ENCODE data around the gene PRDM7.
"Not testable (repeated sequence)": the region's sequence is repeated elsewhere in the genome, so short reads cannot be mapped to it uniquely, and the experiment has no call there.

The PRDM7 gene

DNA sequence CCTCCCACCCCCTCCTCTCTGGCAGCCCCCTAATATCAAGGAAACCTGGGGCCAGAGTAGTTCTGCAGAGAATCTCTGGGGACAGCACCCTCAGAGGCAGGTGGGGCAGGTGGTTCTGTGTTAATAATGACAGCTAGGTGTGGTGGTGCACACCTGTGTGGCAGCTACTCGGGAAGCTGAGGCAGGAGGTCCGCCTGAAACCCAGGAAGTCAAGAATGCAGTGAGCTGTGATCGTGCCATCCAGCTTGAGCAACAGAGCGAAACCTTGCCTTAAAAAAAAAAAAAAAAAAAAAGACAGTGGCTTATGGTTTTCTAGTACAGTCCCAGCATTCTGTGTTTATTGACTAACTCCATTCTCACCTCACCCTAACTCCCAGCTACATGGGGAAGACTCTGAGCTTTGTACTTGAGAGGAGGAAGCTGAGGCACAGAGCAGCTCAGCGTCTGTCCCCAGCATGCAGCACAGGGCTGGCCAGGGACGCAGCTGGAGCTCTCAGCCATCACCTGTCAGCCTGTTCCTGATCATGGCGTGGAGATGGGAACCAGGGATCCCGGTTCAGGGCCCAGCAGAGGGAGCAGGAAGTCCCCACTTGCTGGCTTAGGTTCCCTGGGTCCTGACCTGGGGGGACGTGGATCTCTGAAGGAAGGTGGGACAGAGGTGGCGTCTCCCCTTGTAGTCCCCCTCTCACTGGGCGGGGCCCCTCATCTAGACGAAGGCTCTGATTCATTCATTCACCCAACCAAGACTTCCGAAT lies 64.0 kb downstream of the PRDM7 start:
- no peak for DNase-seq (ENCODE audit: low read depth in 2 of 2)

DNA sequence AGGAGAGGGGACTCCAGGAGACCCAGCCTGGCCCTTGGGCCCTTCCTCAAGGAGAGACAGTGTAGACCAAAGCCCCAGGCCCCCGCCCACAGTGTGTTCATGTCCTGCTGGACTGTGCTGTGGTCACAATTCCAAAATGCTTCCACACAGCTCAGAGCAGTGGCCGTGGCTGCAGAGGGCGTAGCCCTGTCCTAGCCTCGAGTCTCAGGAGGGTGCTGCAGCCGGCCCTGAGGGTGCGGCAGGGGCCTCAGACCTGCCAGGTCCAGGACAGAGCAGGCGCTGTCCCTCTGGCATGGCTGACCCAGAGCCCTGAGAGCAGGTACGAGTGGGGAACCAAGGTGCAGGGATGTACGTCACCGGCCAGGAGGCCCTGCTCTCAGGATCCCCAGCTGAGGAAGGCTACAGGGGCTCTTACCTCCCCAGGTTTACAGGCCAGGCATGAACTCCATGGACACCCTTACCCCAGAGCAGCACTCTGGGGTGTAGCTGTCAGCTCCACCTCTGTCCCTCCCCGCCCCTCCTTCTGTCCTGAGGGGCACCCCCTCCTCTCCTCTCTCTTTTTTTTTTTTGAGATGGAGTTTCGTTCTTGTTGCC lies 65.1 kb downstream of the PRDM7 start:
- DNase-seq (ENCODE audit: low read depth in 2 of 2) = no peak

- DNase-seq (ENCODE audit: low read depth in 2 of 2) = no peak
These were observed 65.7 kb downstream of the PRDM7 start for GRCh38 chr16:90011508-90011819.

DNA sequence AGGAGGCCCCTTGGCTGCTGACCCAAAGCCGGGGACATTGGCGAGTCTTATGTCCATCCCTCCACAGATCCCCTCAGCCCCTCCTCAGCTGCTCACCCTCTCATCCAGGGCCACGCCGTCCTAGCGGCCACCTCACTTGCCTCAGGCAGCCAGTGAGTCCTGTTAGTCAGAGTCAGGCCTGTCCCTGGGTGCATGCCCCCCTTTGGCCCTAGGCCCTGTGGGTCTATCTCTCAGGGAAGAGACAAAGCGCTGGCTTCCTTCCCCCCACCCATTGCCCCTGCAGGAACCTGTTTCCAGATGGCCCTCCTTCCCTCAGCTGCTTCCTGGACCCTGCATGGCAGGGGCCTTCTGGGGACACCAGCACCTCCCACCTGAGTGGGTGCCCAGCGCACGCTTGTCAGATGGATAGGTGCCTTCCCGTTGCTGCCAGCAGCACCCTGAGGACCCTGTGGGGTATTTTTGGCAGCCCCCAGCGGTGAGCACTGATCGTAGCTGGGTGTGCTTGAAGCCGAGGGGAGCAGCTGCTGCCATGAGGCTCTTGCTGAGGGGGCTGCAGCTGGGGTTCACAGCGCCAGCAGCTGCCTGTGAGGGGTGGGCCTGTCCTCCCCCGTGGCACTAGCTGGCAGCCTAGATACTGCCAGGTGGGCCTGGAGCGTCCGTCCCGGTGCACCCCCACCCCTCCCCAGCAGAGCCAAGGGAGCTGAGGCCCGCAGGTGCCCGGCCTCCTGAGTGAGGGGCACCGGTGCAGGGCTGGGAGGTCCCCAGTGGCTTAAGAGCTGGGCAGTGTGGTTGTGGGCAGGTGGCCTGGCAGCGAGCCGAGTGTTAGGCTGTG lies 66.2 kb downstream of the PRDM7 start:
- no peak for DNase-seq (ENCODE audit: low read depth in 2 of 2)

DNA sequence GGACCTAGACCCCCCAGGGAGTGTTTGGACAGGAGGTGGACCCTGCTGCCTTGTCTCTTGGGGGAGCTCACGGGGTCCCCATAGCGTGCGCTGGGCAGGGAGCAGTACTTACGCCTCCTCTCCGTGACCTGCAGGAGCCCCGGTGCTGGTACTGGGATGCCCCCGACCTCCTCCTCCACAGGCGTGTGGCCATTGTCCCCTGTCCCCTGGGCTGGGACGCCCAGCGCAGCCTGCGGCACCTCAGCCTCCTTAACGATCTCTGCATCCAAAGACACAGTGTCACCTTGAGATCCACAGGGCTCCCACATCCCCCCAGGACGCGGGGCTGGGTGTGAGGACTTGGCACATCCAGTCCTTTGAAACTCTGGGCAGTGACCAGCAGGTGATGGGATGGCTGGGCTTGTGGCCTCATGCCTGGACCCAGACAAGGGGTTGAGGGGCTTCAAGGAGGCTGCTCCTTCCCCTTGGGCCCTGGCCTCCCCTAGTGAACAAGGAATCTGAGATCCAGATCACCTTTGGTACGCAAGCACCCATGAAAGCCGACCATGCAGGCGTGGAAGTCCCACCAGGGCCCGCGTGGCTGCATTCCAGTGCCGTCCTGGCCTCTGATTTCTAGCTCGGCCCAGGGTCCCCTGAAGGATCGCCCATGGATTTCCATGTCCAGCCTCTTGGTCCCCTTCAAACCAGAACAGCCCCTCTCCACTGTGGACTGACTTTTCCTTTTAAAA lies 67.8 kb downstream of the PRDM7 start:
- DNase-seq (ENCODE audit: low read depth in 2 of 2) = no peak

DNA sequence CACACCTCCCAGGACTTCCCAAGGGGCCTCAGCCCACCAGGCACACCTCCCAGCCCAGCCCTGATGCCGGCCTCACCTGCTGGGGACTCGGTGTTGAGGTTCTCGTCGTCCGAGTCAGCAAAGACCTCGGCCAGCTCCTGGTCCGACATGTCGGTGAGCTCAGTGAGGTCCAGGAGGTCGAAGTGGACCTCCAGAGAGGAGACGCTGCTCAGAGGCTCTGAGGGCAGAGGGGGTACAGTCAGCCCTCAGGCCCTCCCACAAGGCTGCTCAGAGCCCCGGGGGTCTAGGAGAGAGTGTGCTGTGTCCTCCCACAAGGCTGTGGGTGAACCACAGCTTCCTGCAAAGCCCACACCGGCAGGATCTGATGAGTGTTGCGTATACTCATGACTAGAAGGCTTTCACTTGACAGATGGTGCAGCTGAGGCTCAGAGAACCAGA lies 68.4 kb downstream of the PRDM7 start:
- peak; percentile 31 to 54 for DNase-seq (ENCODE audit: low read depth in 2 of 2)

DNA sequence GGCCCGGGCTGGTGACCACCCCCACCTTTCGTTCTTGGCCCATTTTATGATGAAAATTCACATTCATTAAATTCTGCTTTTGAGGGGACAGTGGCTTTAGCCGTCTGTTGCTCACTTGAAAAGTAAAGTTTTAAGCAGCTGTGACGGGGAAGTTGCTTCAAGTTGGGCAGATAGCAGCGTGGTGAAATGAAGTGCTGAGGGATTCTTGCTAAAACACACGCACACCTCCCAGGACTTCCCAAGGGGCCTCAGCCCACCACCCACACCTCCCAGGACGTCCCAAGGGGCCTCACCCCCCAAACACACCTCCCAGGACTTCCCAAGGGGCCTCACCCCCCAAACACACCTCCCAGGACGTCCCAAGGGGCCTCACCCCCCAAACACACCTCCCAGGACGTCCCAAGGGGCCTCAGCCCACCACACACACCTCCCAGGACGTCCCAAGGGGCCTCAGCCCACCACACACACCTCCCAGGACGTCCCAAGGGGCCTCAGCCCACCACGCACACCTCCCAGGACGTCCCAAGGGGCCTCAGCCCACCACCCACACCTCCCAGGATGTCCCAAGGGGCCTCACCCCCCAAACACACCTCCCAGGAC lies 69.4 kb downstream of the PRDM7 start:
- not testable (repeated sequence) for DNase-seq (ENCODE audit: low read depth in 2 of 2)

- DNase-seq (ENCODE audit: low read depth in 2 of 2) = no peak
These were observed 70.1 kb downstream of the PRDM7 start for GRCh38 chr16:90007015-90007414.

All from stimulated activated CD4-positive, alpha-beta T cell treated with anti-CD3 and anti-CD28 coated beads, Interleukin-12 subunit alpha, Interleukin-12 subunit beta, amount 100 ng/mL, for 24 hours (primary cell).